Subcutaneous abdominal adipose tissue (tissue), 5 donors: ENCODE data around the gene USP36.
"Not testable (repeated sequence)": the region's sequence is repeated elsewhere in the genome, so short reads cannot be mapped to it uniquely, and the experiment has no call there.

Experiments
- H3K27ac ChIP-seq: one replicate; pipeline ENCODE4 v1.7.0; 2013; ENCODE audit warnings: low read depth, mild to moderate bottlenecking, inconsistent platforms, low read length, moderate library complexity
- H3K27me3 ChIP-seq, 5 donors: one replicate each; pipeline ENCODE4 v1.7.0; 2013; ENCODE audit warnings: low read length in 5 of 5, inconsistent platforms in 1 of 5; ENCODE audit not compliant: control insufficient read depth in 5 of 5, insufficient read depth in 4 of 5
- H3K36me3 ChIP-seq, 5 donors: one replicate each; pipeline ENCODE4 v1.7.0; 2013; ENCODE audit warnings: low read length in 5 of 5; ENCODE audit not compliant: control insufficient read depth in 5 of 5, insufficient read depth in 5 of 5
- H3K4me1 ChIP-seq, 5 donors: one replicate each; pipeline ENCODE4 v1.7.0; 2013; ENCODE audit warnings: low read length in 5 of 5, mild to moderate bottlenecking in 3 of 5, moderate library complexity in 1 of 5; ENCODE audit not compliant: control insufficient read depth in 5 of 5, insufficient read depth in 5 of 5
- H3K4me3 ChIP-seq, 5 donors: one replicate each; pipeline ENCODE4 v1.7.0; 2013; ENCODE audit warnings: low read length in 5 of 5, low read depth in 1 of 5
- H3K9ac ChIP-seq, 5 donors: one replicate each; pipeline ENCODE4 v1.7.0; 2013; ENCODE audit warnings: low read length in 5 of 5, mild to moderate bottlenecking in 4 of 5, moderate library complexity in 3 of 5
- H3K9me3 ChIP-seq, 5 donors: one replicate each; pipeline ENCODE4 v1.7.0; 2013; ENCODE audit warnings: low read length in 5 of 5; ENCODE audit not compliant: control insufficient read depth in 5 of 5
- donor health status: healthy.
- donor health status: healthy.
- donor health status: healthy.
- donor health status: healthy.
- donor health status: healthy.

USP36 gene

DNA sequence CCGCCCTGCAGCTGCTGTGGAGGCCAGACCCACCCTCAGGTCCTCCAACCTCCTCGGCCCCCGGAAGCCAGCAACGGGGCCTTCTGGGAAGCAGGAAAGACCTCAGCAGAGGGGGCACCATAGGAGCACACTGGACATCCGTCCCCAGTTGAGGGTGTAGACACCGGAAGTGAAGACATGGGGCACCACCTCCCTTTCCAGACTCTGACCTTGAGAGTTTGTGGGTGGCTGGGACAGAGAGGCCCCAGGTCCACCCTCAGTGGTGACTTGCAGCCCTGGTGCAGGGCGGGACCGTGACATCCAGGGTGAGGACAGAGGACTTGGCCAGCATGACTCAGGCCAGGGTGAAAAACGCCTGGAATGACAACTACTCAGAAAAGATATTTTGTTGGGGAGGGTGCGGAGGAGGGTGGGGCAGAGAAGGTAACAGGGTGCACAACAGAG lies 42.5 kb upstream of the USP36 start:
- Histone ChIP-seq H3K4me3 (peak overlapping the region in 4 of 5 donors; percentile 25 to 59 (median 40)), H3K36me3 (peaks cover 0 to 10% (median 5%) of the 10 kb centered on the region in 5 donors), H3K9ac (peak overlapping the region in 3 of 5 donors; percentile 56 to 73 (median 64)), H3K27me3 (no peaks in the 10 kb centered on the region), H3K27ac (peak overlapping the region; percentile 95), H3K9me3 (no peaks in the 10 kb centered on the region), H3K4me1 (peaks cover 21 to 78% (median 72%) of the 10 kb centered on the region in 5 donors)

- Histone ChIP-seq H3K4me3 (peak overlapping the region in 3 of 5 donors; percentile 6 to 59 (median 48)), H3K27me3 (no peaks in the 10 kb centered on the region), H3K36me3 (peaks cover 0 to 10% (median 7%) of the 10 kb centered on the region in 5 donors), H3K27ac (peak overlapping the region; percentile 95), H3K4me1 (peaks cover 22 to 78% (median 72%) of the 10 kb centered on the region in 5 donors), H3K9ac (peak overlapping the region in 4 of 5 donors; percentile 51 to 64 (median 55)), H3K9me3 (no peaks in the 10 kb centered on the region)
These were observed 42.0 kb upstream of the USP36 start for GRCh38 chr17:78882540-78883088.

- Histone ChIP-seq H3K9me3 (no peaks in the 10 kb centered on the region), H3K4me3 (peak overlapping the region in 4 of 5 donors; percentile 36 to 48 (median 44)), H3K36me3 (peaks cover 0 to 4% (median 3%) of the 10 kb centered on the region in 5 donors), H3K9ac (peak overlapping the region in 3 of 5 donors; percentile 42 to 68 (median 65)), H3K27ac (peak overlapping the region; percentile 87), H3K4me1 (peaks cover 20 to 82% (median 76%) of the 10 kb centered on the region in 5 donors), H3K27me3 (no peaks in the 10 kb centered on the region)
These were observed 39.1 kb upstream of the USP36 start for GRCh38 chr17:78879635-78880186.

DNA sequence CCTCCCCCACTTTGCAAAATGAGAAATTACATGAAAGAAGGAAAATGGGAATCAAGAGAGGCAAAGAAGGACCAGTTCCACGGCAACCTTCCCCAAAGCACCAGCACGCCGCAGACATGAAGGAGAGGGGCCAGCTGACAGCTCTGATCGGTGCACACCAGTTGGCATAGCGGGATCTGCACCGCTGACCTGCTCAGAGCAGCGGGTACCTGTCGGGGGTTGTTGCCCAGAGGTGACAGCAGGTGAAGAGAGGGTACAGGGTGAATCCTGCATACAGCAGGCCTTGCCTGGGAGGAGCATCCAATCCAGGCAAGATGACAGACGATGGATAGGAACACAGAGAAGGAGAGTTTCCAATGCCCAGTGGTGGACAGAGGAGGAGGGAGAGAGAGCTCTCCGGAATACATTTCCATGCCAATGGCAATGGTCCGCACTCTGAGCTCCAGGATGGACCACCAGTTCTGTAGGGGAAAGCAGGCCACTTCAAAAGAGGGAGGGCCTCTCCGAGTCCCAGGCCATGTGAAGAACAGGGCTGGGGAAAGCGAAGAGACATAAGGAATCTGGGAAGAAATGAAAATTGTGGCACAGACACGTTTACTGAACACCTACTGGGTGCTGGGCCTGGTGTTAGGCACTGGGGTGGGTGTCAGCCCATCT lies 38.4 kb upstream of the USP36 start:
- peak overlapping the region in 4 of 5 donors; percentile 42 to 77 (median 64) for H3K9ac ChIP-seq
- H3K9me3 ChIP-seq = no peaks in the 10 kb centered on the region
- peak overlapping the region in 4 of 5 donors; percentile 31 to 48 (median 44) for H3K4me3 ChIP-seq
- peaks cover 0 to 4% (median 3%) of the 10 kb centered on the region in 5 donors for H3K36me3 ChIP-seq
- no peaks in the 10 kb centered on the region for H3K27me3 ChIP-seq
- peaks cover 14 to 80% (median 73%) of the 10 kb centered on the region in 5 donors for H3K4me1 ChIP-seq
- H3K27ac ChIP-seq = peak overlapping the region; percentile 87

DNA sequence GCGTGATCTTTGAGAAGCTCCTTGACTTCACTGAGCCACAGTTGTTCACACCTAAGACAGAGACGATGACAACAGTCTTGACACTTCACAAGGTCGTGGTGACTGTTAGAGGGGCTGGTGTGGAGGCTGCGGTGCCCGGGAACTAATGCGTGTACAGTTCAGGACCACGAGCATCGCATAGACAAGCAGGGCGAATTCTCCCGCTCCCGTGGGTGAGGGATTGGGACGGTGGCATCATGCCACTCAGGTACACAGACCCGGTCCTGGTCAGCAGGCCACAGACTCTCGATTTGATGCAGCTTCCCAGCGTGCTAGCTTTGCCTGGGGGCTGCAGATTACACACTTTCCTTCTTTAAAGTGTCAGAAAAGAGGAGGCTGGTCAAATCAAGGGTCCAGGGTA lies 37.6 kb upstream of the USP36 start:
- H3K27me3 ChIP-seq = no peaks in the 10 kb centered on the region
- H3K4me3 ChIP-seq = no peak overlapping the region
- H3K36me3 ChIP-seq = peaks cover 0 to 11% (median 4%) of the 10 kb centered on the region in 5 donors
- H3K9ac ChIP-seq = no peak overlapping the region
- H3K27ac ChIP-seq = peak overlapping the region; percentile 87
- H3K4me1 ChIP-seq = peaks cover 11 to 80% (median 73%) of the 10 kb centered on the region in 5 donors
- H3K9me3 ChIP-seq = no peaks in the 10 kb centered on the region

DNA sequence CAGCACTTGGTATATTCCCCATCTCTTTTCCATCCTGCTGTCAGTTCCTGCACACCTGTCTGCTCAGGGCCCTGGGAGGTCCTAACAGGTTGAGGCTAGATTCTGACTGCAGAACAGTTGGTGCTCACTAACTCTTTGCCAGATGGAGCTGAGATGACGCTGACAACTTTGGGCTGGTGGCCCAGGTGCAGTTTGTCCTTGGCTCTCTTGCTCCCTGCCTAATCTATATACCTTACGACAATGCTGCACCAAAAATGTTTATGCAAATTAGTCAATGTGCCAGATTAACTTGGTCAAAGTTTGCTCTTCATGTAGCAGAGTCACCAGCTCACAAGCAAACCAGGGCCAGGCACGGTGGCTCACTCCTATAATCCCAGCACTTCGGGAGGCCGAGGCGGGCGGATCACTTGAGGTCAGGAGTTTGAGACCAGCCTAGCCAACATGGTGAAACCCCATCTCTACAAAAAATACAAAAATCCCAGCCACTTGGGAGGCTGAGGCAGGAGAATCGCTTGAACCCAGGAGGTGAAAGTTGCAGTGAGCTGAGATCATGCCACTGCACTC lies 36.4 kb upstream of the USP36 start:
- H3K27me3 ChIP-seq, H3K4me3 ChIP-seq, H3K9me3 ChIP-seq, H3K9ac ChIP-seq, H3K27ac ChIP-seq: not testable (repeated sequence)
- Histone ChIP-seq H3K36me3 (peaks cover 0 to 22% (median 16%) of the 10 kb centered on the region in 5 donors), H3K4me1 (peaks cover 8 to 69% (median 62%) of the 10 kb centered on the region in 5 donors)

- Histone ChIP-seq H3K4me1 (peaks cover 8 to 64% (median 57%) of the 10 kb centered on the region in 5 donors), H3K36me3 (peaks cover 0 to 28% (median 18%) of the 10 kb centered on the region in 5 donors), H3K9me3 (no peaks in the 10 kb centered on the region), H3K9ac (no peak overlapping the region), H3K4me3 (no peak overlapping the region), H3K27me3 (no peaks in the 10 kb centered on the region), H3K27ac (peak overlapping the region; percentile 4)
These were observed 35.5 kb upstream of the USP36 start for GRCh38 chr17:78876094-78876597.

- Histone ChIP-seq H3K4me3 (no peak overlapping the region), H3K36me3 (peaks cover 0 to 31% (median 24%) of the 10 kb centered on the region in 5 donors), H3K27ac (peak overlapping the region; percentile 4), H3K9ac (peak overlapping the region in 2 of 5 donors; percentile 11 to 31), H3K4me1 (peaks cover 8 to 58% (median 52%) of the 10 kb centered on the region in 5 donors), H3K9me3 (no peaks in the 10 kb centered on the region), H3K27me3 (no peaks in the 10 kb centered on the region)
These were observed 34.9 kb upstream of the USP36 start for GRCh38 chr17:78875363-78876093.

- peak overlapping the region; percentile 45 for H3K27ac ChIP-seq
- H3K4me3 ChIP-seq = no peak overlapping the region
- H3K27me3 ChIP-seq = no peaks in the 10 kb centered on the region
- peak overlapping the region in 1 of 5 donors; percentile 20 for H3K9ac ChIP-seq
- H3K9me3 ChIP-seq = no peaks in the 10 kb centered on the region
- H3K4me1 ChIP-seq = peaks cover 1 to 40% (median 35%) of the 10 kb centered on the region in 5 donors
- H3K36me3 ChIP-seq = peaks cover 0 to 47% (median 37%) of the 10 kb centered on the region in 5 donors
These were observed 33.1 kb upstream of the USP36 start for GRCh38 chr17:78873519-78874340.
